ENCODE results near the gene FAM184A.

The FAM184A gene

GRCh38 chr6:119037264-119037663 lies 41.2 kb downstream of the FAM184A start:
- no peak for DNase-seq (ENCODE audit: extremely low read depth, insufficient read length)

GRCh38 chr6:119036081-119036480 lies 42.4 kb downstream of the FAM184A start:
- TF ChIP-seq, protein P1, sequence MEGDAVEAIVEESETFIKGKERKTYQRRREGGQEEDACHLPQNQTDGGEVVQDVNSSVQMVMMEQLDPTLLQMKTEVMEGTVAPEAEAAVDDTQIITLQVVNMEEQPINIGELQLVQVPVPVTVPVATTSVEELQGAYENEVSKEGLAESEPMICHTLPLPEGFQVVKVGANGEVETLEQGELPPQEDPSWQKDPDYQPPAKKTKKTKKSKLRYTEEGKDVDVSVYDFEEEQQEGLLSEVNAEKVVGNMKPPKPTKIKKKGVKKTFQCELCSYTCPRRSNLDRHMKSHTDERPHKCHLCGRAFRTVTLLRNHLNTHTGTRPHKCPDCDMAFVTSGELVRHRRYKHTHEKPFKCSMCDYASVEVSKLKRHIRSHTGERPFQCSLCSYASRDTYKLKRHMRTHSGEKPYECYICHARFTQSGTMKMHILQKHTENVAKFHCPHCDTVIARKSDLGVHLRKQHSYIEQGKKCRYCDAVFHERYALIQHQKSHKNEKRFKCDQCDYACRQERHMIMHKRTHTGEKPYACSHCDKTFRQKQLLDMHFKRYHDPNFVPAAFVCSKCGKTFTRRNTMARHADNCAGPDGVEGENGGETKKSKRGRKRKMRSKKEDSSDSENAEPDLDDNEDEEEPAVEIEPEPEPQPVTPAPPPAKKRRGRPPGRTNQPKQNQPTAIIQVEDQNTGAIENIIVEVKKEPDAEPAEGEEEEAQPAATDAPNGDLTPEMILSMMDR (IDR thresholded peaks at IDR 0.05; ENCODE audit: insufficient read depth, low read length, poor library complexity, severe bottlenecking), result no peak
- H3K36me3 ChIP-seq (ENCODE audit: control insufficient read depth, insufficient read depth, low read length), result no peaks in the 10 kb centered on the region
- H3K4me3 ChIP-seq (replicated peaks; ENCODE audit: low read depth, low read length), result no peak overlapping the region
- no peak for DNase-seq (ENCODE audit: extremely low read depth, insufficient read length)
- H3K27me3 ChIP-seq (replicated peaks; ENCODE audit: control insufficient read depth, insufficient read depth, low read length), result no peaks in the 10 kb centered on the region

More at GRCh38 chr6:119037264-119037663, 41.2 kb downstream of the FAM184A start:
- Histone ChIP-seq H3K4me3 (replicated peaks; ENCODE audit: low read depth, low read length) (no peak overlapping the region), H3K36me3 (ENCODE audit: control insufficient read depth, insufficient read depth, low read length) (no peaks in the 10 kb centered on the region), H3K27me3 (replicated peaks; ENCODE audit: control insufficient read depth, insufficient read depth, low read length) (no peaks in the 10 kb centered on the region)
- TF ChIP-seq, protein P1 (IDR thresholded peaks at IDR 0.05; ENCODE audit: insufficient read depth, low read length, poor library complexity, severe bottlenecking), result no peak

GRCh38 chr6:119035459-119035858 lies 43.0 kb downstream of the FAM184A start:
- no peaks in the 10 kb centered on the region for H3K27me3 ChIP-seq (replicated peaks; ENCODE audit: control insufficient read depth, insufficient read depth, low read length)
- no peak for DNase-seq (ENCODE audit: extremely low read depth, insufficient read length)
- H3K4me3 ChIP-seq (replicated peaks; ENCODE audit: low read depth, low read length), result no peak overlapping the region
- H3K36me3 ChIP-seq (ENCODE audit: control insufficient read depth, insufficient read depth, low read length), result no peaks in the 10 kb centered on the region
- TF ChIP-seq, protein P1 (IDR thresholded peaks at IDR 0.05; ENCODE audit: insufficient read depth, low read length, poor library complexity, severe bottlenecking), result no peak

DNA sequence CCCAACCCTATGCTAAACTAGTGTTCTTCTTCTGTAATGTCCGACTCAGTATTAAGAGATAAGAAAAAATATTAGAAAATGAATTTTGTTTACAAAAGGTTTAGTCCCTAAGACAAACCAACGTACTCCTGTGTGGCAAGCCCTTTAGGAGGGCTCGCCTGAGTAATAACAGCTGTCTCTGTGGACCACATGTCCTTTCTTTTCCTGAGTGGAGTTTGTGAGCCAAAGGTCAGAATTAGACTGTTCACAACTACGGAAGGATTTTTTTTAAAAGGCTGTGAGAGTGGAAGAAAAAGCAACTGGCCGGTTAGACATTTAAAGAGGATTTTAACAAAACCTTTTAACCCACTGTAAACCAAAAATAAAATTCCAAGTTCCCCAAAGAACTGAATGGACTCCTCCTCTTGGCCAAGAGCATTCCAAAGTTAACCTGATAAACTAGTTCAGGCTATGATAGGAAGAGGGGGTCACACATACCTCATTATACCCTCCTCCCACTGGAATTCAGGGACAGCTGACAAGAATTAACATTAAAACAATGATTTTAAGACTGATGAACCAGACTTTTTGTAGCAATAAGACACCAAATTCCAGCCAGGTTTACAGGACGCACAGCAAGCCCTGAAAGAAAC lies 43.5 kb downstream of the FAM184A start:
- no peak for DNase-seq (ENCODE audit: extremely low read depth, insufficient read length)
- TF ChIP-seq, protein P1 (IDR thresholded peaks at IDR 0.05; ENCODE audit: insufficient read depth, low read length, poor library complexity, severe bottlenecking), result no peak
- H3K4me3 ChIP-seq (replicated peaks; ENCODE audit: low read depth, low read length), result no peak overlapping the region
- H3K36me3 ChIP-seq (ENCODE audit: control insufficient read depth, insufficient read depth, low read length), result no peaks in the 10 kb centered on the region
- H3K27me3 ChIP-seq (replicated peaks; ENCODE audit: control insufficient read depth, insufficient read depth, low read length), result no peaks in the 10 kb centered on the region

DNA sequence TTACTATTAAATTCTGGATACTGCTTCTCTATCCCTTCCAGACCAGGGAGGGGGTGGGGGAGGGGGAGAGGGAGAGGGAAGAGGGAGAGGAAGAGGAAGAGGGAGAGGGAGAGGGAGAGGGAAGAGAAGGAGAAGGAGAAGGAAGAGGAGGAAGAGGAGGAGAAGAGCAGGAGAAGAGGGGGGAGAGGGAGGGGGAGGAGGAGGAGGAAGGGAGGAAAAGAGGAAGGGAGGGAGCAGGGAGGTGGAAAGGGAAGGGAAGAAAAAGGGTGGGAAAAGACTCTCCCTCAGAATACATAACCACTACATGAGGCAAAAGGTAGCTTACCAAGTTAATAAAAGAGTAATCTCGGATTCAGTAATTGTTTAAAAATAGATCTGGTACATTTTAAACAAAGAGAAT lies 46.0 kb downstream of the FAM184A start:
- no peak for DNase-seq (ENCODE audit: extremely low read depth, insufficient read length)
- no peaks in the 10 kb centered on the region for H3K36me3 ChIP-seq (ENCODE audit: control insufficient read depth, insufficient read depth, low read length)
- no peaks in the 10 kb centered on the region for H3K27me3 ChIP-seq (replicated peaks; ENCODE audit: control insufficient read depth, insufficient read depth, low read length)
- H3K4me3 ChIP-seq (replicated peaks; ENCODE audit: low read depth, low read length), result no peak overlapping the region
- TF ChIP-seq, protein P1 (IDR thresholded peaks at IDR 0.05; ENCODE audit: insufficient read depth, low read length, poor library complexity, severe bottlenecking), result no peak

GRCh38 chr6:119030759-119031158 lies 47.7 kb downstream of the FAM184A start:
- Histone ChIP-seq H3K27me3 (replicated peaks; ENCODE audit: control insufficient read depth, insufficient read depth, low read length) (no peaks in the 10 kb centered on the region), H3K36me3 (ENCODE audit: control insufficient read depth, insufficient read depth, low read length) (no peaks in the 10 kb centered on the region), H3K4me3 (replicated peaks; ENCODE audit: low read depth, low read length) (no peak overlapping the region)
- TF ChIP-seq, protein P1 (IDR thresholded peaks at IDR 0.05; ENCODE audit: insufficient read depth, low read length, poor library complexity, severe bottlenecking), result no peak
- no peak for DNase-seq (ENCODE audit: extremely low read depth, insufficient read length)

Measured in GM06990 (cell line).